ENCODE results near the gene TEFM.
A peak's percentile ranks its signal among the peaks of the same experiment; 100 is the strongest.
"Not testable (repeated sequence)": the region's sequence is repeated elsewhere in the genome, so short reads cannot be mapped to it uniquely, and the experiment has no call there.

The TEFM gene

DNA sequence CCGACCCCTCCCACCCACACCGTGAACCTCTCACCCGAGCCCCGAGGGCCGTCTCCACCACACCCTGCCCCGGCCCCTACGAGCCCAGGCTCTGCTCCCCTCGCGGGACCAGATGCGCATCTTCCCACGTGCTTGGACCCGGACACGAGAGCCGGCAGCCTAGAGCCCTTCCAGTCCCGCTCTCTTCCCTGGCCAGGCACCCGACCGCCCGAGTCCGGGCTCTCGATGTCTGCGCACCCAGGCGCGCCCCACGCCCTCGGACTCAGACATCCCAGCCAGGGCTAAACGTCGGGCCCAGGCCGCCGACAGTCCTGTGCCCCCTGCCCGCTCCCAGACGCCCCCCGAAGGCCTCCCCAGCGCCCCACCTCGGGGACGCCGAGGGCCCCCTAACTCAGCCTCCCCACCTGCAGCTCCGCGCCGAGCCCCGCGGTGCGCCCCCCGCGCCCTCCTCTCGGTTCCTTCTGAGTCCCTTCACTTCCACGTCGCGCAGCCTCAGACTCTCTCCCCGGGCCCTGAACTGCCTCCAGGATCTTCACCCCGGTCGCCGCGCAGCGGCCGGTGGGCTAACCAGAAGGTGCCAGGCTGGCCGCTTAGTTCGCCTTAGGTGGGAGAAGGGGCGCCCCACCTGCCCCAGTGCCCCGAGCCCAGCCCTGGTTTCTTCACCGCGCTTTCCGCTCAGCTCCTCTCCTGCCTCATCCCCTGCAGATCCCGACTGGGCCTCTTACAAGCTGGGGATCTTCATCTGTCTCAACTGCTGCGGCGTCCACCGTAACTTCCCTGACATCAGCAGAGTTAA, 16.4 kb upstream of the TEFM start:
- Histone ChIP-seq H3K4me3 (peak overlapping the region; percentile 36 to 58 (median 47)), H3K27ac (peak overlapping the region in 19 of 21 experiments; percentile 37 to 81 (median 68))

DNA sequence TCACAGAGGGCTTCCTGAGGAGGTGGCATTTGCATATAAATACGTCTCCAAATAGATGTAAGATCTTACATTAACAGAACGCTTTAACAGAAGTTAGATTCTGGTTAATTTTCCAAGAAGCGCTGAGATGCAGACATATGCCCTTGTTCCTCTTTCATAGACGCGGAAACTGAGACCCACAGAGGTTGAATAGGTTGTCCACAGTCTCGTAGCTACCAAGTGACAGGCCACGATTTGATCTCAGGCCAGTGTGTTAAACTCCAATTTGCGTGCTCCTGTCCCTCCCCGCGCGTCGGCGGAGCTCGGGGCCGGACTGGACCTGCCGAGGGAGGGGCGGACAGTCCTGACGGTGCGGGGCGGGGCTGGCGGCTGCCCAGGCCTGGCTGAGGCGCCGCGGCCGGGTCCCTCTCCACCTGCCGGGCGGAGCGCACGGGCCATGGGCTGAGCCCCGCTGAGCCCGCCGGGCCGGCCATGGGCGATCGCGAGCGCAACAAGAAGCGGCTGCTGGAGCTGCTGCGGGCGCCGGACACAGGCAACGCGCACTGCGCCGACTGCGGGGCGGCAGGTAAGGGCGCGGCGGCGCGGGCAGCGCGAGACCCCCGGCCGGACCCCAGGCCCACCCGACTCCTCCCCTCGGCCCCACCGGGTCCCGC, 15.6 kb upstream of the TEFM start, which contains the start of gene ADAP2:
TSS of gene ADAP2 (plus strand) at position 402 of the 653 bp plus-strand sequence. CDS start at position 472, 70 bp downstream.
- Histone ChIP-seq H3K27ac (peak within 1 kb of the TSS in 19 of 21 experiments; percentile 37 to 81 (median 68)), H3K4me3 (peak within 1 kb of the TSS; percentile 36 to 58 (median 47))

DNA sequence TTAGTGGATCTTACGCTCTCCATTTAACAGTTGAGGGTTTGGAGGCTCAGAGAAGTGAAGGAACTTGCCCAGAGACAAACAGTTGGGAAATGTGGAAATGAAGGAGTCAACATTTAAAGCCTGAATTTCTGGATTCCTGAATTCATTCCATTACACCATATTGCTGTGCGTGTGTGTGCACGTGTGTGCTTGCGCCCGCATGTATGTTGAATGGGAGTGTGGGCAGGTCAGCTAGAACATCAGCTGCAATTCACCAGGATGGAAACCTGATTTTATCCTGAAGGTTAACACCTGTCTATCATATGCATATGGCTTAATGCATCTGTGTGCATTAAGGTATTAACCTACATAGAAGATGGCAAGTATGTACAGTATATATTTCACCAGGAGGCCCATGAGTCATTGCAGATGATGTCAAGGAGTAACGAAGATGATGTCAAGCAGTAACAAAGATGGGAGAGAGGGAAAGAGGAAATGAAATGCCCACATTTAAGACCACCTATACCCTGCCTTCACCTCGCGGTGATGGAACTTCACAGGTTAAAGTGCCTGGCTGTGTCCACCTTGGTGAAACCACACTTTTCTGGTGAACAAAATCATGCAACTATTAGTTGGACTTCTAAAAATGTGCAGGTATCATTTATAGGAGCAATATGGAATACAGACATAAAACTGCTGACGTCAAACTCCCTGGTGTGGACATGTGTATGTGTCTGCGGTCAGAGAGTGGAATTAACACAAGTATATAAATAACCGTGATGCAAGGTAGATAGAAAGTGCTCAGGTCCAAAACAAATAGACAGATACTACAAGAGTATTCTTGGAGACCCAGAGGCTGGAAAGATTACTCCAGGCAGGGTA, 14.9 kb upstream of the TEFM start:
- Histone ChIP-seq H3K27ac (peak overlapping the region in 8 of 21 experiments; percentile 22 to 81 (median 72)), H3K4me3 (peak overlapping the region in 1 of 7 experiments; percentile 58)

DNA sequence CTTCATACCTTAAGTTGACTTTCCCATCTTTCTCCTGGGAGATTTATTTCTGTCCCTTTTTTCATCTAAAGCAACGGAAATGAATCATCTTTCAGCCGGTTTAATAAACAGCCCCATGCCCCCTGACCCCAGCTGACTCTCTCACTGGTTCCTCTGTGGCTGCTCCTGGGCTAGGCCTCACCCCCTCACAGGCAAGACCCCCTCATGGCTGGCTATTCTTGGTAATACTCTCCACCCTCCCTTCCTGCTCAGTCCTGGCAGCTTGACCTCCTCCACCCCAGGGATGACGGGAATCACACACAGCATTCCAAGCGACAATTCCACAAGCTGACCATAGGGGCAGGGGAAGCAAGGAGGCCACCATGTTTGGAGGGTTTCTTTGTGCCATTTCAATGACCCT, 14.2 kb upstream of the TEFM start:
- Histone ChIP-seq H3K27ac (peak overlapping the region in 6 of 21 experiments; percentile 10 to 38 (median 24)), H3K4me3 (no peak overlapping the region)

DNA sequence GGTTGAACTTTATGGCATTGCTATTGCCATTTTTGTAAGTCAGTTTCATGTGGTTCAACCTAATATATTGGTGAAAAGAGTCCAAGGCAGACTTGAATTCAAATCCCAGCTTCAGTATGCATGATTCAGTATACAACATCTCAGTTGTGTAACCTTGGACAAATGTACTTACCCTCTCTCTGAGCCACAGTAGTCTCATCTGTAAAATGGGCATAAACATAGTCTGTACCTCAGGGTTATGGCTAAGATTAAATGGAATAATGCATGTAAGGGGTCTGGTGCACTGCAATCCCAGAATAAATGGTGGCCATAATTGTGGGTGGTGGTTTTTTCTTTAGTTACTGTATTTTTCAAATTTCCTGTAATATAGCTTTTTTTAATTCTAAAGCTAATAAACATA, 11.0 kb upstream of the TEFM start:
- H3K27ac ChIP-seq = no peak overlapping the region
- H3K4me3 ChIP-seq = no peak overlapping the region

DNA sequence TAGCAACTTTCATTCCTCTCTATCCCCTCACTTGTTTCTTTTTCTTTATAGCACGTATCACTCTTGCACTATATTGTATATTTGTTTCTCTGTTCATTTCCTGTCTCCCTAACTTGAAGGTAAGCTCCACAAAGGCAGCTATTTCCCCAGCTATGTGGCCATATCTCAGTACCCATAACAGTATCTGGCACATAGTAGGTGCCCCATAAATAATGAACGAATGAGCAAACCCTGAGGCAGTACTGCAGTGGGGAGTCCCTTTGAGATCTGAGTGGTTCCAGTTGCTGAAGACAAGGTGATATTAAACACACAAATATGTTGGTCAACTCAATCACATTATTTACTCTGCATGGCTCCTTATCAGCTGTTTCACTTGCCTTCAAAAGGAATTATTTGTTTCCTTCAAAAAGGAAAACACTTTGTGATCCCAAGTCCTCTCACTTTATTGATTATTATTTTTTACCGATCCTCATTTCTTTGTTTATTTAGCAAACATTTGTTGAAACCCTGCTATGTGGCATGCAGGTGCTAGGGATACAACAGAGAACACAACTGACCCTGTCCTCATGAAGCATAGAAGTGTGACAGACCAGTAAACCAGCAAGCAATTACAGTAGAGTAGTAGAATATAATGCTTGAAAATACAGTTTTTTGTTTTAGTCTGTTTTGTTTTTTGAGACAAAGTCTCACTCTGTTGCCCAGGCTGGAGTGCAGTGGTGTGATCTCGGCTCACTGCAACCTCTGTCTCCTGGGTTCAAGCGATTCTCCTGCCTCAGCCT, 10.0 kb upstream of the TEFM start:
- H3K27ac ChIP-seq = no peak overlapping the region
- H3K4me3 ChIP-seq = no peak overlapping the region

DNA sequence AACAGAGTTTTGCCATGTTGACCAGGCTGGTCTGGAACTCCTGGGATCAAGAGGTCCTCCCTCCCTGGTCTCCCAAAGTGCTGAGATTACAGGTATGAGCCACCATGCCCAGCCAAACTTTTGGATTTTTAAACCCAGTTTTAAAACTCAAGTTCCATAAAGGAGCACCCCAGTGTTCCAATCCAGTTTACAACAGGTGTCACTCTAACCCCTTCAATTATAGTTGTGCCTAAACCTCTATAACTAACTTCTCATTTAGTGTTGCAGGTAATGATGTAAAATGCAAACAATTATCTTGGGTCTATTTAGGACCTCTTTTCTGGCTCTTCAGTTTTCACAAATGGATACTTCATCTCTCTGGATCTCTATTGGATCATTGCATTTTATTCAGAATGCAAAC, 7.9 kb upstream of the TEFM start:
- Histone ChIP-seq H3K27ac (no peak overlapping the region), H3K4me3 (no peak overlapping the region)

DNA sequence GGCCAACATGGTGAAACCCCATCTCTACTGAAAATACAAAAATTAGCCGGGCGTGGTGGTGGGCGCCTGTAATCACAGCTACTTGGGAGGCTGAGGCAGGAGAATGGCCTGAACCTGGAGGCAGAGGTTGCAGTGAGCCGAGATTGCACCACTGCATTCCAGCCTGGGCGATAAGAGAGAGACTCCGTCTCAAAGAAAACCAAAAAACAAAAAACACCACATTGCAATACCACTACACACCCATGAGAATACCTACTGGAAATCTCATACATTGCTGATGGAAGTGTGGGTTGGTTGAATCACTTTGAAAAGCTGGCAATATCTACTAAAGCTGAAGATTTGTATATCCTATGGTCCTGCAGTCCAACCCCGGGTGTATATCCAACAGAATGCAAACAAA, 4.1 kb upstream of the TEFM start:
- not testable (repeated sequence) for H3K4me3 ChIP-seq, H3K27ac ChIP-seq

DNA sequence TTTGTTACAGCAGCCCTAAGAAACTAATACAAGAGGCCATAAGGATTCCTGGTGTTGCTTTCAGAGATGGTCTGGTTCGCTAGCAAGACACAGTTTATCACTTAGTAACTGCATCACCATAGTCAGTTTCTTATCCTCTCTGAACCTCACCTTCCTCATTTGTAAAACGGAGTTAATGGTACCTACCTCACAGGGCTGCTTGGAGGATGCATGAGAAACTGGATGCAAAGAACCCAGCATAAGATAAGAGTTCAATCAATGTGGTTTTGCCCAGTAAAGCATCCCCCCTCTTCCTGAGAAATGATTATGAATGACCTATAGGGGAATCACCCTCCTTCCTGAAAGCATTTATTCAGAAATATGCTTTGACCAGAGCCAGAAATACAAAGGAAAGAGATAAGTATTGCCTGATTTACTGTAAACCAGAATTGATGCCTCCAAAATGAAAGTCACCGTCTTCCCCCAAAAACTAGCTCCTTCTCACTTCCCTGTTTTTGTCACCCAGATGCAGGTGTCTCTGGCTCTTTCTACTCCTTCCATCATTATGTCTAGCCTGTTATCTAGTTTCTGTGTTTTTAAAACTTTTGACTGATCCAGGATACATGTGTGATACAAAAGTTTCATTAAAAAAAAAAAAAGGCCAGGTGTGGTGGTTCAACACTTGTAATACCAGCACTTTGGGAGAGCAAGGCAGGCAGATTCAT, 2.8 kb upstream of the TEFM start:
- H3K4me3 ChIP-seq = no peak overlapping the region
- no peak overlapping the region for H3K27ac ChIP-seq

DNA sequence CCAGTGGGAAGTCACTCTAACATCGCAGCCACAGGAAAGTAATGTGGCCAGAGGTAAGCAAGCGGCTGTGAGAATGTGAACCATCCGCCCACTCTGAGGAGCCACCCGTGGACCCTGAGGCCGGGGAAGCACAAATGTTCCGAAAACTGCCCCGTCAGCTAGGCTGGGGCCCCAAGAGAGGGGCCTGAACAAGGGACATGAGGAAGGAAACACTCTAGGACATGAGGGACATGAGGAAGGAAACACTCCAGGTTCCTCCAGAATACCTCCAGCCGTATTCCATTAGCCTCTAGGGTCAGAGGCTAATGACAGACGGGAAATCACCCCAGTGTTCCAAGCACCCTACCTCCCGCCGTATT, 317 bp downstream of the TEFM start:
- H3K27ac ChIP-seq = peak overlapping the region in 20 of 21 experiments; percentile 74 to 98 (median 90)
- H3K4me3 ChIP-seq = peak overlapping the region; percentile 45 to 81 (median 66)

DNA sequence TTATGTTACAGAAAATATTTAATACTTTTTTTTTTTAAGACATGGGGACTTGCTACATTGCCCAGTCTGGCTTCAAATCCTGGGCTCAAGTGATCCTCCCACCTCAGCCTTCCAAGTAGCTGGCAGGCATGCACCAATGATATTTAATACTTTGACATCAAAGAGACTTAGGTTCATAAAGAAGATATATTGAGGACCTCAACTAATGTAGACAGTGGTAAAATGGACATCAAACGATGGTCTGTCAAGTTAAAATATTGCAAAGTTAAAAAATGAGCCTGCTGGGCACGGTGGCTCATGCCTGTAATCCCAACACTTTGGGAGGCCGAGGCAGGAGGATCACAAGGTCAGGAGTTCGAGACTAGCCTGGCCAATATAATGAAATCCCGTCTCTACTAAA, 8.7 kb downstream of the TEFM start:
- Histone ChIP-seq H3K4me3 (no peak overlapping the region), H3K27ac (no peak overlapping the region)

DNA sequence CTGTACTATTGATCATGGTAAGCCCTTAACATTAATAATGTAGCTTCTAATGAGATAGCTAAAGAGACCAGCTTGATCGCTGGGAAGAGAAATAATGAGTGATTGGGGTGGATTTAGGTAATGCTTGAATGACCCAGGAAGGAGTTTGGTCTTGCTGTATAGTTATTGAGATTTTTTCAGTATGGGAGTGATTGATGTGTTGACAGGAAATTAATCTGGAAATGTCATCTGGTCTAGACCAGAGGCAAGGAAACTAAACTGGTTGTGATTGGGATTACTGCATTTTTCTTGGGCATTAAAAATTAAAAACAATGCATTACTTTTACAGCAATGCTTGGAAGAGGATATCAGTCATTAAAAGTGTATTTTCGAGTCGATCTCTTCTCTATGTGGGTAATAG, 11.8 kb downstream of the TEFM start:
- H3K27ac ChIP-seq = no peak overlapping the region
- H3K4me3 ChIP-seq = no peak overlapping the region

DNA sequence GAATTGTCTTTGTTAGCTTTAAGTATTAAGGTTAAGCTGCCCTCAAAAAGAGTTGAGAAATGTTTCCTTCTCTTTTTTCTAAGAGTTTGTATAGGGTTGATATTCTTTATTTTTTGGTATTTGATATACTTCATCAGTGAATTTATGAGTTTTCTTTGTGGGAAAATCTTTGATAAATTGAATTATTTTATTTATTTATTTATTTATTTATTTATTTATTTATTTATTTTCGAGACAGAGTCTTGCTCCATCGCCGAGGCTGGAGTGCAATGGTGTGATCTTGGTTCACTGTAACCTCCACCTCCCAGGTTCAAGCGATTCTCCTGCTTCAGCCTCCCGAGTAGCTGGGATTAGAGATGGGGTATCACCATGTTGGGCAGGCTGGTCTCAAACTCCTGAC, 19.9 kb downstream of the TEFM start:
- H3K27ac ChIP-seq = no peak overlapping the region
- H3K4me3 ChIP-seq = no peak overlapping the region

DNA sequence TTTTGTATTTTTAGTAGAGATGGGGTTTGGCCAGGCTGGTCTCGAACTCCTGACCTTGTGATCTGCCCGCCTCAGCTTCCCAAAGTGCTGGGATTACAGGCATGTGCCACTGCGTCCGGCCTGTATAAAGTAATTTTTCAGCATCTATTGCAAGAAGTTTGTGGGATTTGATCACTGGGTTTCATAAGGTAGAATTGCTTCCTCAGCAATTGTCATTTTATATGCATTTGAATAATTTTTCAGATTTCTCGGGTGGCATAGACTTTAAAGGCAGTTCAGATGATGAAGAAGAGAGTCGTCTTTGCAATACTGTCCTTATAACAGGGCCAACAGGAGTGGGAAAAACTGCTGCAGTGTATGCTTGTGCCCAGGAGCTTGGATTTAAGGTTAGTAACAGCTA, 37.0 kb downstream of the TEFM start:
- Histone ChIP-seq H3K4me3 (no peak overlapping the region), H3K27ac (no peak overlapping the region)

DNA sequence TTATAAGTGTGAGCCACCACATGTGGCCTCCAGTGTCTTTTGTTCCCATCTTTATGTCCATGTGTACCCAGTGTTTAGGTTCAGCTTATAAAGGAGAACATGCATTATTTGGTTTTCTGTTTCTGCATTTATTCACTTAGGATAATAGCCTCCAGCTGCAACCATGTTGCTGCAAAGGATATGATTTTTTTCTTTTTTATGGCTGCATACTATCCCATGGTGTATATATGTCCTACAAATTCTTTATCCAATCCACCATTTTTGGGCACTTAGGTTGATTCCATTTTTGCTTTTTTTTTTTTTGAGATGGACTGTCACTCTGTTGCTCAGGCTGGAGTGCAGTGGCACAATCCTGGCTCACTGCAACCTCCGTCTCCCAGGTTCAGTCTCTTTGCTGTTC, 41.4 kb downstream of the TEFM start:
- no peak overlapping the region for H3K4me3 ChIP-seq
- no peak overlapping the region for H3K27ac ChIP-seq

DNA sequence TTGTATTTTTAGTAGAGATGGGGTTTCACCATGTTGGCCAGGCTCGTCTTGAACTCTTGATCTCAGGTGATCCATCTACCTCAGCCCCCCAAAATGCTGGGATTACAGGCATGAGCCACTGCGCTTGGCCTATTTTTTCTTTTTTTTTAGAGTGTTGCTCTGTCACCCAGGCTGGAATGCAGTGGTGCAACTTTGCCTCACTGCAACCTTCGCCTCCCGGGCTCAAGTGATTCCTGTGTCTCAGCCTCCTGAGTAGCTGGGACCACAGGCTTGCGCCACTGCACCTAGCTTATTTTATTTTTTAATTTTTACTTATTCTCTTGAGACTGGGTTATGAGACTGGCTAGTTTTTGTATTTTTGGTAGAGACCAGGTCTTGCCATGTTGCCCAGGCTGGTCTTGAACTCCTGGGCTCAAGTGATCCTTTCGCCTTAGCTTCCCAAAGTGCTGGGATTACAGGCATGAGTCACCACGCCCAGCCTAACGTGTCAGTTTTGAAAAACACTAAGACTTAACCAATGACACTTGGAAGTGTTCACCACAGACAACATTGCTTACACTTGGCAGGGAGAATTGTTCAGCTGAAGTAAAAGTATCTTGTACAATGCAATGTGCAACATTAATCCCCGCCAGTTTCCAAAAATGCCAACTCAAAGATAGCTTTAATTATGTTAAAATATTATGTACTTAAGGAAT, 47.3 kb downstream of the TEFM start:
- no peak overlapping the region for H3K27ac ChIP-seq
- no peak overlapping the region for H3K4me3 ChIP-seq

DNA sequence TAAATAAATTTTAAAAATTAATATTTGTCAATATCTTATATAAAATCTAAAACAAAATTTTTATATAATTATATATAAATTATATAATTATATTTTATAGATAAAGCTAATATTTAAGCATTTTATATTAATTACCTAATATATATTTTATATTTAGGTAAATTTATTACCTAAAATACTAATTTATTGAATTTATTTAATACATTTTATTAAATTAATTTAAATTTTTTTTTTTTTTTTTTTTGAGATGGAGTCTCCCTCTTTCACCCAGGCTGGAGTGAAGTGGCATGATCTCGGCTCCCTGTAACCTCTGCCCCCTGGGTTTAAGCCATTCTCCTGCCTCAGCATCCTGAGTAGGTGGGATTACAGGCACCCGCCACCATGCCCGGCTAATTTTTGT, 51.9 kb downstream of the TEFM start:
- no peak overlapping the region for H3K4me3 ChIP-seq
- H3K27ac ChIP-seq = no peak overlapping the region

All from skin epidermis (tissue), 12 donors.